GM19025 (cell line): ENCODE data around the gene TRAPPC12.

Source experiments
- ATAC-seq: cut with Tn5 transposase; IDR thresholded peaks from one replicate; pipeline ENCODE4 v1.9.1; 2021; ENCODE audit warnings: mild to moderate bottlenecking, low read depth, moderate library complexity; ENCODE audit not compliant: unreplicated experiment

The TRAPPC12 gene

GRCh38 chr2:3405307-3405706 is 25.8 kb downstream of the TRAPPC12 start:
- ATAC-seq: no peak

- no peak for ATAC-seq
Observed at GRCh38 chr2:3405876-3406275, 26.4 kb downstream of the TRAPPC12 start.

- no peak for ATAC-seq
Observed at GRCh38 chr2:3406501-3406900, 27.0 kb downstream of the TRAPPC12 start.

- no peak for ATAC-seq
Observed at GRCh38 chr2:3408781-3409180, 29.3 kb downstream of the TRAPPC12 start.

GRCh38 chr2:3409627-3410170 is 30.2 kb downstream of the TRAPPC12 start:
- no peak for ATAC-seq

- no peak for ATAC-seq
Observed at GRCh38 chr2:3411103-3411502, 31.6 kb downstream of the TRAPPC12 start.

GRCh38 chr2:3413697-3414096 is 34.2 kb downstream of the TRAPPC12 start:
- no peak for ATAC-seq

- ATAC-seq: no peak
Observed at GRCh38 chr2:3414133-3414860, 34.8 kb downstream of the TRAPPC12 start.

- ATAC-seq: no peak
Observed at GRCh38 chr2:3418766-3419404, 39.4 kb downstream of the TRAPPC12 start.

- no peak for ATAC-seq
Observed at GRCh38 chr2:3420076-3420768, 40.7 kb downstream of the TRAPPC12 start.

GRCh38 chr2:3420769-3421397 is 41.4 kb downstream of the TRAPPC12 start:
- ATAC-seq: no peak

- no peak for ATAC-seq
Observed at GRCh38 chr2:3421580-3421979, 42.1 kb downstream of the TRAPPC12 start.

GRCh38 chr2:3422161-3422779 is 42.8 kb downstream of the TRAPPC12 start:
- ATAC-seq: no peak

- no peak for ATAC-seq
Observed at GRCh38 chr2:3423492-3424170, 44.1 kb downstream of the TRAPPC12 start.

- no peak for ATAC-seq
Observed at GRCh38 chr2:3424171-3424795, 44.8 kb downstream of the TRAPPC12 start.

GRCh38 chr2:3426615-3427014 is 47.1 kb downstream of the TRAPPC12 start:
- ATAC-seq: no peak

- ATAC-seq: peak; percentile 57
Observed at GRCh38 chr2:3427272-3427671, 47.8 kb downstream of the TRAPPC12 start.

- ATAC-seq: no peak
Observed at GRCh38 chr2:3428577-3428976, 49.1 kb downstream of the TRAPPC12 start.

- no peak for ATAC-seq
Observed at GRCh38 chr2:3429066-3429610, 49.6 kb downstream of the TRAPPC12 start.
